Kidney (tissue), 14 donors: Measurements from ENCODE around the gene EPHA2. TPM values are rescaled to one million over a fixed set of nuclear protein-coding genes. Genes with fewer than 3 reads are reported as not detected.

Experiments
- DNase-seq, 5 donors: peaks; one replicate each; pipeline ENCODE4 v3.0.0-alpha.2; 2013 to 2020
- FAIRE-seq: peaks from 2 replicates; lab custom pipeline; 2012; peaks lifted over from hg19 to GRCh38; lab: Jason Lieb, UNC
- H3K27ac ChIP-seq, 2 donors: one replicate each; pipeline ENCODE4 v1.7.0; 2013; ENCODE audit warnings: low read depth in 2 of 2, low read length in 2 of 2, inconsistent platforms in 1 of 2
- H3K27me3 ChIP-seq: one replicate; pipeline ENCODE4 v1.7.1; 2013; ENCODE audit warnings: low read length, inconsistent platforms; ENCODE audit not compliant: control insufficient read depth, insufficient read depth
- H3K36me3 ChIP-seq, 3 donors: one replicate each; pipeline versions ENCODE4 v1.7.0 to v1.7.1; 2013; ENCODE audit warnings: low read length in 3 of 3, control low read depth in 1 of 3, inconsistent platforms in 1 of 3; ENCODE audit not compliant: insufficient read depth in 3 of 3, control insufficient read depth in 2 of 3
- H3K4me1 ChIP-seq, 3 donors: one replicate each; pipeline versions ENCODE4 v1.7.0 to v1.7.1; 2013; ENCODE audit warnings: low read length in 3 of 3, inconsistent platforms in 1 of 3, low read depth in 1 of 3; ENCODE audit not compliant: control insufficient read depth in 2 of 3, insufficient read depth in 2 of 3
- H3K4me3 ChIP-seq, 3 donors: one replicate each; pipeline versions ENCODE4 v1.7.0 to v1.8.1; 2013; ENCODE audit warnings: low read length in 3 of 3, control low read depth in 1 of 3, inconsistent platforms in 1 of 3
- H3K9ac ChIP-seq, 3 donors: one replicate each; pipeline versions ENCODE4 v1.7.0 to v1.7.1; 2013; ENCODE audit warnings: low read length in 3 of 3, control low read depth in 1 of 3, inconsistent platforms in 1 of 3
- H3K9me3 ChIP-seq, 3 donors: one replicate each; pipeline versions ENCODE4 v1.7.0 to v1.7.1; 2013; ENCODE audit warnings: low read length in 3 of 3, control low read depth in 1 of 3, inconsistent platforms in 1 of 3; ENCODE audit not compliant: control insufficient read depth in 2 of 3, insufficient read depth in 1 of 3
- CTCF ChIP-seq: IDR thresholded peaks from 3 replicates; pipeline ENCODE4 v1.5.1; 2012; ENCODE audit warnings: mild to moderate bottlenecking, moderate library complexity, borderline replicate concordance; ENCODE audit not compliant: insufficient read depth; ENCODE audit errors: extremely low read depth
- intact Hi-C: fragments of 100-400 bp; cut with DNase I; formaldehyde crosslinking; loops from one replicate; pipeline ENCODE4 v1.11.1; 2022
- polyA plus RNA-seq: library from polyadenylated mRNA; stranded (reverse); fragments of 350-450 nt; fragmentation: Illumina TruSeq; extraction: RNeasy Lipid Tissue Mini Kit (QIAGEN cat#74804); gene quantifications from one replicate; pipeline ENCODE4 v1.2.3, GENCODE V29; 2014; ENCODE audit warnings: low read depth, low replicate concordance; ENCODE audit not compliant: insufficient read depth
- total RNA-seq: library from RNA; stranded (reverse); fragmentation: NEBNext Ultra II Directional; extraction: Animal tissue kit (Norgen Biotek cat#: 25700); gene quantifications from one replicate; pipeline ENCODE4 v1.2.1, GENCODE V29; 2021
- donor health status: control.
- donor health status: control.
- donor health status: control.
- donor health status: control.
- donor health status: control.
- donor health status: DM: yes; HTN: yes; CAD: no.
- donor health status: Normal renal cell carcinoma (clear cell type).

The EPHA2 gene
- total and polyA plus RNA-seq, 2 donors from 2014 or later = 5.5 to 34.2 TPM

GRCh38 chr1:16087733-16088132 lies 68.1 kb downstream of the EPHA2 start:
- H3K9ac ChIP-seq = no peak overlapping the region
- H3K36me3 ChIP-seq = no peaks in the 10 kb centered on the region
- no peaks in the 10 kb centered on the region for H3K9me3 ChIP-seq
- no peak overlapping the region for H3K4me3 ChIP-seq
- intact Hi-C loops = loop anchor here (10.0 kb wide), 2 partner anchors 157 to 267 kb away; partner anchors contain the start of gene FBXO42
- H3K27ac ChIP-seq = no peak overlapping the region
- H3K27me3 ChIP-seq = no peaks in the 10 kb centered on the region
- FAIRE-seq (no peak), DNase-seq (peak in 1 of 5 donors; percentile 32)
- no peak for TF ChIP-seq CTCF
- no peaks in the 10 kb centered on the region for H3K4me1 ChIP-seq

GRCh38 chr1:16085522-16085921 lies 70.3 kb downstream of the EPHA2 start:
- TF ChIP-seq CTCF = no peak
- no peaks in the 10 kb centered on the region for H3K36me3 ChIP-seq
- DNase-seq (peak in 1 of 5 donors; percentile 29), FAIRE-seq (no peak)
- H3K4me1 ChIP-seq = no peaks in the 10 kb centered on the region
- no peaks in the 10 kb centered on the region for H3K27me3 ChIP-seq
- intact Hi-C loops = loop anchor here (10.0 kb wide), 2 partner anchors 159 to 269 kb away; partner anchors contain the start of gene FBXO42
- no peak overlapping the region for H3K4me3 ChIP-seq
- no peak overlapping the region for H3K27ac ChIP-seq
- H3K9ac ChIP-seq = no peak overlapping the region
- no peaks in the 10 kb centered on the region for H3K9me3 ChIP-seq

GRCh38 chr1:16083486-16083885 lies 72.4 kb downstream of the EPHA2 start:
- H3K36me3 ChIP-seq = no peaks in the 10 kb centered on the region
- no peak overlapping the region for H3K9ac ChIP-seq
- H3K27me3 ChIP-seq = no peaks in the 10 kb centered on the region
- intact Hi-C loops = loop anchor here (10.0 kb wide), 2 partner anchors 161 to 271 kb away; partner anchors contain the start of gene FBXO42
- no peaks in the 10 kb centered on the region for H3K9me3 ChIP-seq
- H3K27ac ChIP-seq = no peak overlapping the region
- TF ChIP-seq CTCF = no peak
- no peak for FAIRE-seq
- peak in 2 of 5 donors; percentile 30 to 70 for DNase-seq
- no peak overlapping the region for H3K4me3 ChIP-seq
- peaks cover 0 to 4% (median 0%) of the 10 kb centered on the region in 3 donors for H3K4me1 ChIP-seq
